ENCODE measurements around the gene UBE2U. TPM values are rescaled to one million over a fixed set of nuclear protein-coding genes. Genes with fewer than 3 reads are reported as not detected.
A peak's percentile ranks its signal among the peaks of the same experiment; 100 is the strongest.
"Not testable (repeated sequence)": the region's sequence is repeated elsewhere in the genome, so short reads cannot be mapped to it uniquely, and the experiment has no call there.

The UBE2U gene
- total and polyA plus RNA-seq, 9 donors, result not detected

DNA sequence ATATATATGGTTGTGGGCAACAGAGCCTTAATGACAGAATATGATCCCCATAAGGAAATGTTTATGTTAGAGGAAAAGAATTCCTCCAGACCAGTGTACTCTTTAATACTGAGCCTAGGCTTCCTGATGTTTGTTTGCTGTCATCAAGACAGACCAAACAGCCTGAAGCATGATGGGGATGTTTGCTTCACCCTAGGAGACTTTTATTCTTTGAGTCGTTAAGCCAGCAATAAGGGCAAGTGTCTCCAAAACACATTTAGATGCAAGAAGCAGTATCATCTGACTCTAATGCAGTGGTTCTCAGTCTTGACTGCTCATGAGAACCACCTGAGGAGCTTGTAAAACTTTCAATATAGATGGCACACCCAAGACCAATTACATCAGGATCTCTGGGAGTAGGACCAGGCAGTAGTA is 33.1 kb downstream of the UBE2U start:
- intact Hi-C loops (cut with DNase I), result no loop called here

DNA sequence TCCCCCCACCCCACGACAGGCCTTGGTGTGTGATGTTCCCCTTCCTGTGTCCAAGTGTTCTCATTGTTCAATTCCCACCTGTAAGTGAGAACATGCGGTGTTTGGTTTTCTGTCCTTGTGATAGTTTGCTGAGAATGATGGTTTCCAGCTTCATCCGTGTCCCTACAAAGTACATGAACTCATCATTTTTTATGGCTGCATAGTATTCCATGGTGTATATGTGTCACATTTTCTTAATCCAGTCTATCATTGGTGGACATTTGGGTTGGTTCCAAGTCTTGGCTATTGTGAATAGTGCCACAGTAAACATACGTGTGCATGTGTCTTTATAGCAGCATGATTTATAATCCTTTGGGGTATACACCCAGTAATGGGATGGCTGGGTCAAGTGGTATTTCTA is 36.1 kb downstream of the UBE2U start:
- H3K27ac ChIP-seq; H3K27me3 ChIP-seq; intact Hi-C loops (cut with DNase I); DNase-seq; H3K36me3 ChIP-seq; H3K9me3 ChIP-seq; H3K4me1 ChIP-seq (ENCODE audit: insufficient read depth); H3K4me3 ChIP-seq: not testable (repeated sequence)
- 87 to 97% (median 91%) methylated on average over 4 of the region's 4 CpGs for WGBS, 3 donors

More for the DNA sequence above, 33.1 kb downstream of the UBE2U start:
- Histone ChIP-seq H3K9me3 (no peaks in the 10 kb centered on the region), H3K4me1 (ENCODE audit: insufficient read depth) (no peaks in the 10 kb centered on the region), H3K36me3 (no peaks in the 10 kb centered on the region), H3K4me3 (no peak overlapping the region), H3K27me3 (no peaks in the 10 kb centered on the region), H3K27ac (no peak overlapping the region)
- WGBS, 3 donors, result 59 to 91% (median 62%) methylated on average over 1 of the region's 1 CpG
- DNase-seq, result no peak
- no peak for TF ChIP-seq POLR2A (IDR thresholded peaks at IDR 0.05)
- TF ChIP-seq, protein P1, sequence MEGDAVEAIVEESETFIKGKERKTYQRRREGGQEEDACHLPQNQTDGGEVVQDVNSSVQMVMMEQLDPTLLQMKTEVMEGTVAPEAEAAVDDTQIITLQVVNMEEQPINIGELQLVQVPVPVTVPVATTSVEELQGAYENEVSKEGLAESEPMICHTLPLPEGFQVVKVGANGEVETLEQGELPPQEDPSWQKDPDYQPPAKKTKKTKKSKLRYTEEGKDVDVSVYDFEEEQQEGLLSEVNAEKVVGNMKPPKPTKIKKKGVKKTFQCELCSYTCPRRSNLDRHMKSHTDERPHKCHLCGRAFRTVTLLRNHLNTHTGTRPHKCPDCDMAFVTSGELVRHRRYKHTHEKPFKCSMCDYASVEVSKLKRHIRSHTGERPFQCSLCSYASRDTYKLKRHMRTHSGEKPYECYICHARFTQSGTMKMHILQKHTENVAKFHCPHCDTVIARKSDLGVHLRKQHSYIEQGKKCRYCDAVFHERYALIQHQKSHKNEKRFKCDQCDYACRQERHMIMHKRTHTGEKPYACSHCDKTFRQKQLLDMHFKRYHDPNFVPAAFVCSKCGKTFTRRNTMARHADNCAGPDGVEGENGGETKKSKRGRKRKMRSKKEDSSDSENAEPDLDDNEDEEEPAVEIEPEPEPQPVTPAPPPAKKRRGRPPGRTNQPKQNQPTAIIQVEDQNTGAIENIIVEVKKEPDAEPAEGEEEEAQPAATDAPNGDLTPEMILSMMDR (IDR thresholded peaks at IDR 0.05), result no peak
- TF ChIP-seq EP300 (IDR thresholded peaks at IDR 0.05), result no peak

DNA sequence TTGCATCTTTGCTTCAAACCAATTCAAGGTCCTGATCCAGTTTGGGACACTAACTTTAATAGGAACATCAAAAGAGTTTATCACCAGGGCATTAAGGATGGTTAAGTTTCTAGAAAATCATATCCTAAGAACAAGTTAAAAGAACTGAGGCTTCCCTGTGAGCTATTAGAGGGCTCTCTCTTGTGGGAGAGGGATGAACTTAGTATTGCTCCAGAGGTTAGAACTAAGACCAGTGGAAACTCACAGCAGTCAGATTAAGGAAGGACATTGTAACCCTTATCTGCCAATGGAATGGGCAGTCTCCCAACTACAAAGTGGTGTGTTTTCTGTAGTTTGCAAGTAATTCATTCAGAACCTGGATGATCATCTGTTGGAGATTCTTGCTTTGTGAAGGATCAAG is 36.8 kb downstream of the UBE2U start:
- H3K4me1 ChIP-seq (ENCODE audit: insufficient read depth), result no peaks in the 10 kb centered on the region
- no peak for DNase-seq
- no peaks in the 10 kb centered on the region for H3K9me3 ChIP-seq
- H3K27me3 ChIP-seq, result no peaks in the 10 kb centered on the region
- TF ChIP-seq EP300 (IDR thresholded peaks at IDR 0.05) (no peak), POLR2A (IDR thresholded peaks at IDR 0.05) (no peak)
- TF ChIP-seq, protein P1 (IDR thresholded peaks at IDR 0.05), result no peak
- no peak overlapping the region for H3K4me3 ChIP-seq
- no peak overlapping the region for H3K27ac ChIP-seq
- H3K36me3 ChIP-seq, result no peaks in the 10 kb centered on the region
- intact Hi-C loops (cut with DNase I), result loop anchor here in 2 of 4 donors (5.0 to 10.0 kb wide), 3 partner anchors 465 to 665 kb away; partner anchors contain the start of gene ROR1 (in 2 of the 2)

DNA sequence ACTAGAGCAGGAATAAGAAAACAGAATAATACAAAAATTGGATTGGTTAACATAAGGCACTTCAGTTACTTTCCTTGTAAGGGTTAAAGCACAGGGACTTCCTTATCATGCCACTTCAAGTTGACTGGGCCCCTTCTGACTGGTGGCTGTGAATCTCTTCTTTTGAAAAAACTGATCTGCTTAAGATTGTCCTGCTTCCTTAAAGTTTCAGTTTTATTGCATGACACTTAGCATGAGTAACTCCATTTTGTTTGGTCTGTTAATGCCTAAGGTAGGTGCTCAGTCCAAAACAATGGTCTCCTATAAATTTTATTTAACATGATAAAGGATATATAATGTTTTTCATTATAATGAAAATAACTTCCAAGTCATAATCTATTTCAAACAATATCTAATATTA is 37.6 kb downstream of the UBE2U start:
- intact Hi-C loops (cut with DNase I), result loop anchor here in 2 of 4 donors (5.0 to 10.0 kb wide), 3 partner anchors 466 to 666 kb away; partner anchors contain the start of gene ROR1 (in 2 of the 2)
- no peaks in the 10 kb centered on the region for H3K9me3 ChIP-seq
- DNase-seq, result no peak
- H3K27me3 ChIP-seq, result no peaks in the 10 kb centered on the region
- H3K4me1 ChIP-seq (ENCODE audit: insufficient read depth), result no peaks in the 10 kb centered on the region
- TF ChIP-seq POLR2A (IDR thresholded peaks at IDR 0.05) (no peak), EP300 (IDR thresholded peaks at IDR 0.05) (no peak)
- TF ChIP-seq, protein P1 (IDR thresholded peaks at IDR 0.05), result no peak
- no peak overlapping the region for H3K4me3 ChIP-seq
- no peaks in the 10 kb centered on the region for H3K36me3 ChIP-seq
- no peak overlapping the region for H3K27ac ChIP-seq

DNA sequence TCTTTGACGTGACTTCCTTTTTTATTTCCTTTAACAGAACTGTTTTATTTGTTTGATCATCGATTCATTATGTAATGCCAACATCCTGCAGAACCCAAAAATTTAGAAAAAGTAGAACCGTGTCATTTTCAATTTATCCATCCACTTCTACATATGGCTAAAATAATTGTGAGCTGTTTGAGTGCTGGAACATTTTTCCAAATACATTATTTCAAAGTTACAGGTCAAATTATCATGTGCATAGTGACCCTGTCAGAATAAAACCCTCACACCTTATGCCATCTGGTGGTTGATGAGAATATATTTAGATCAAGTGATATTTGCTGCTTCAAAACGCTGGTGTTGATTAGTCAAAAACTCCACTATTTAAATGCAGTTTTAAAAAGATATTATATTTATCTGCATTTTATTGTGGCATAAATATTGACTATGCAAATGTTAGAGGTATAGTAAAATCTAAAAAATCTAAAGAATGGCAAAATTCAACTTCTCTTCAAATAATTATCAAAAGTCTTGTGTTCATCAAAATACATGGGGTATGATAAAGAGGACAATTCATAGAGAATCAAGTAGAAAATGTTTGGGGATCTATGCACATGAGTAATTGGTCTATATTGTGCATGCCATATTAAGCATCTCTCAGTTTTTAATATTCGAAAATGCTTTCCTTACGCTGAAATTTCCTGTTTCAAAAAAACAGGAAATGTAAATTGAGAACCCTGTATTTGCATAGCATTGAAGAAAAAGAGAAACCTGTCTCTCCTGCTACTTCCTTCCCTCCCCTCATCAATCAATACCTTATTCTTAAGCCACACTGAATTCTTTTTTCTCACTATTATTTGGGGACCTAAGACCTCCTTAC is 39.7 kb downstream of the UBE2U start:
- no peaks in the 10 kb centered on the region for H3K4me1 ChIP-seq (ENCODE audit: insufficient read depth)
- intact Hi-C loops (cut with DNase I), result loop anchor here in 2 of 4 donors (5.0 to 10.0 kb wide), 3 partner anchors 468 to 668 kb away; partner anchors contain the start of gene ROR1 (in 2 of the 2)

More for the DNA sequence above, 39.7 kb downstream of the UBE2U start:
- Histone ChIP-seq H3K4me3 (no peak overlapping the region), H3K9me3 (no peaks in the 10 kb centered on the region), H3K27me3 (no peaks in the 10 kb centered on the region), H3K27ac (no peak overlapping the region), H3K36me3 (no peaks in the 10 kb centered on the region)
- no peak for DNase-seq
- 25 to 38% (median 28%) methylated on average over 6 of the region's 6 CpGs for WGBS, 3 donors
- TF ChIP-seq POLR2A (IDR thresholded peaks at IDR 0.05), result no peak
- TF ChIP-seq, protein P1 (IDR thresholded peaks at IDR 0.05), result peak in 2 of 3 donors; percentile 42 to 51

Measured in ovary (tissue), 9 donors.